ENCODE data around the gene AMACR.

- no peak for TF ChIP-seq POLR2AphosphoS5 (IDR thresholded peaks at IDR 0.05)
- TF ChIP-seq CTCF (IDR thresholded peaks at IDR 0.05; ENCODE audit: poor library complexity, severe bottlenecking) = no peak
- TF ChIP-seq TAF1 (IDR thresholded peaks at IDR 0.05; ENCODE audit: low read depth) = no peak
- TF ChIP-seq EP300 (conservative IDR thresholded peaks at IDR 0.05; ENCODE audit: poor library complexity, severe bottlenecking) = no peak
Measured at GRCh38 chr5:33936381-33937016, 71.4 kb downstream of the AMACR start, which contains the start of gene RXFP3.
